Urothelium cell line (cell line): ENCODE results near the gene FAM83G.
A peak's percentile ranks its signal among the peaks of the same experiment; 100 is the strongest.

ENCODE experiments used
- DNase-seq: peaks from one replicate; pipeline ENCODE4 v3.0.0; 2011; ENCODE audit warnings: low spot score, mixed read lengths
- FAIRE-seq: peaks from 2 replicates; lab custom pipeline; 2011; peaks lifted over from hg19 to GRCh38; lab: Jason Lieb, UNC

Gene FAM83G

DNA sequence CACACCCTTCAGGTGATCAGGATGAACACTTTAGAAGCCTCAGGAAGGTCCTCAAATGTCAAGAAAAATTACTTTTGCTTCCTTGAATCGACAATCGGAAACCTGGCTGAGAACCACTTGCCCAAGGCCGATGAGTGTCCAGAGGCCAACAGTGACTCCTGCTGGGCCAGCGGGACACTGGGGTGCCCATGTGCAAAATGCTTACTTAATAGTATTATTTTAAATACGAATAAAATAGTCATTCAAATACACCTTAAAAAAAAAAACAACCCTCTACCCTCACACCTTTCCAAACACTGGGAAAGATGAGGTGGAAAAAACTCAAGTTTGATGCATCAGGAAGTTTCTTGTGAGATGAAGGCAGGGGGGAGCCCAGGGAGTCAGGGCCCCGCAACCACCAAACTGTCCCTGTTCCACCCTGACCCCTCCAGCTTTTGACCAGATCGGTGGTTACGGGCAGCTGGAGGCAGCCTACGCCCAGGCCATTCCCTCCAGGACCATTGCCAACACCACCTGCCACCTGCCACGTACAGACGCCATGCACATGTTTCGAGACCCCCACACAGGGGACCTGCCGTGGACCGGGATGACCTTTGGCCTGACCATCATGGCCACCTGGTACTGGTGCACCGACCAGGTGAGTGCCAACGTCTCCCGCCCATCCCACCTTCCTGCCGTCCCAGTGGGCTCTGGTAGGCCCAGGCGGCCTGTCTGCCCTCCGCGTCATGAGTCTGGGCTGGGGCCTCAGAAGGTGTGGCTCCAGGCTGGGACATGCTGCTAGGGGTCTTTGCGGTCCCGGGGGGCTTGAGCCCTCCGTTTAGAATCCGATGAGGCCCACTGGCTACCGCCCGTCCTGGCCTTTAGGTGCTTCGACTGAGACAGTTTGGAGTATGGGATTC lies 33.7 kb downstream of the FAM83G start:
- no peak for FAIRE-seq
- no peak for DNase-seq

DNA sequence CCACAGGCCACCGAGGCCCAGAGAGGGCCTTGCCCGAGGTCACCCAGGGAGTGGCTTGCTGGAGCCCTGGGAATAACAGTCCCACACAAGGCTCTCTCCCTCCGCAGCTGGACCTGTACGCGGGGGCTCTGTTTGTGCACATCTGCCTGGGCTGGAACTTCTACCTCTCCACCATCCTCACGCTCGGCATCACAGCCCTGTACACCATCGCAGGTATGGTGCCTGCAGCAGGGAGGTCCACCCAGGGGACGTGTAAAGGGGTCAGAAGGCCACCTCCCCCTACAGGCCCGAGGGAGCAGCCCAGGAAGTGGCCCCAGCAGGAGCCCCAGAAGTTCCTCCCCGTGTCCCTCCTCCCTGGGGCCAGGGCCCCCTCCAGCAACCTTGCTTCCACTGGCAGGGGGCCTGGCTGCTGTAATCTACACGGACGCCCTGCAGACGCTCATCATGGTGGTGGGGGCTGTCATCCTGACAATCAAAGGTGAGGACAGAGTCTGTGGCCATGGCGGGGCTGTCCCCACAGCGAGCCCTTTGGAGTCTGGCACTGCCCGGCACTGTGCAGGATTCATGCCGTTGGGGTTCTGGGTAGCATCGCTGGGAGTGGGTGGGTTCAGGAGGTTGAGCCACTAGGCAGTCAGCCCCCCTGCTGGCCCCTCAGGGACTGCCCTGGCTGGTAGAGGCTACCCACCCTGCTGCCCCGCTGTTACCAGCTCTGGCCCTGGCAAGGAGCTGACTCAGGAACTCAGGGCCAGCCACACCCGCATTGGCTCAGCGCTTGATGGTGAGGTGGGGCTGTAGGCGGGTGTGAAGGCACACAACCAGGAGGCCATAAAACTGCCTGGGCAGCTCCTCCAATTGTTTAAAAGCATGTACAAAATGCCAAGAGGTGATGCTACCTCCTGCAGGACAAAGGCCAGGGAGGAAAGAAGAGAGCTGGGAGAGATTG lies 35.3 kb downstream of the FAM83G start:
- FAIRE-seq (no peak), DNase-seq (no peak)

DNA sequence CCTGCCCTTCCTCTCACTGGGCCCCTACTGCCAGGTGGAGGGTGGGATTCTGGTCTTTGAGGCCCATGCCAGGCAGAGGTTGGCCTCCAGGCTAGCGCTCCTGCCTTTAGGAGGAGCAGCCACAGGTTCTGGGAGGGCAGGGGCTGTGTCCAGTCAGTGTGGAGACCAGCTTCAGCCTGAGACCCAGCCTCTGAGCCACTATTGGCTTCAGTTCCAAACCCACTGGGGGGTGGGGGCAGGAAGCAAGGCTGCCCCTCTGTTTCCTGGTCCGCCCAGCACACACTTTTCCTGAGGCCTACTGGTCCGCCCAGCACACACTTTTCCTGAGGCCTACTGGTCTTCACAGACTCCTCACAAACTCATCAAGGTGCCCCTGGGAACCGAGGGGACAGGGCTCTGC lies 36.2 kb downstream of the FAM83G start:
- DNase-seq (no peak), FAIRE-seq (no peak)

DNA sequence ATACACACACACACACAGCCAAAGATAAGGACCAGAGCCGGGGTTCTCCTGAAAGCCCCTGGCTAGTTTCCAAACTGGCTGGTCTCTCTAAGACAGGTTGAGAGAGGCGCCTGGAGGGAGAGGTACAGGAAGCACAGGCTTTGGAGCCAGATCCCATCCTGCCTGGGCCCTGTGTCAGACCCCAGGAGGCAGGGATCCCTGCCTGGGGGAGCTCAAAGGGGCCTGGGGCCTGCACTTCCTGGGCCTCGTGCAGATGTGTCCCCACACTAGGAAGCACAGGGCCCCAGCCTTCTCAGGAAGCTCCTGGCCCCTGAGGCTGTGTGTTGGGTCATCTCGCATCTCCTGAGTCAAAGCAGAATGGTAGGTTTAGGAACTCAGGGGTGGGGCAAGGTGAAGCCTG lies 36.6 kb downstream of the FAM83G start:
- FAIRE-seq, result no peak
- no peak for DNase-seq

DNA sequence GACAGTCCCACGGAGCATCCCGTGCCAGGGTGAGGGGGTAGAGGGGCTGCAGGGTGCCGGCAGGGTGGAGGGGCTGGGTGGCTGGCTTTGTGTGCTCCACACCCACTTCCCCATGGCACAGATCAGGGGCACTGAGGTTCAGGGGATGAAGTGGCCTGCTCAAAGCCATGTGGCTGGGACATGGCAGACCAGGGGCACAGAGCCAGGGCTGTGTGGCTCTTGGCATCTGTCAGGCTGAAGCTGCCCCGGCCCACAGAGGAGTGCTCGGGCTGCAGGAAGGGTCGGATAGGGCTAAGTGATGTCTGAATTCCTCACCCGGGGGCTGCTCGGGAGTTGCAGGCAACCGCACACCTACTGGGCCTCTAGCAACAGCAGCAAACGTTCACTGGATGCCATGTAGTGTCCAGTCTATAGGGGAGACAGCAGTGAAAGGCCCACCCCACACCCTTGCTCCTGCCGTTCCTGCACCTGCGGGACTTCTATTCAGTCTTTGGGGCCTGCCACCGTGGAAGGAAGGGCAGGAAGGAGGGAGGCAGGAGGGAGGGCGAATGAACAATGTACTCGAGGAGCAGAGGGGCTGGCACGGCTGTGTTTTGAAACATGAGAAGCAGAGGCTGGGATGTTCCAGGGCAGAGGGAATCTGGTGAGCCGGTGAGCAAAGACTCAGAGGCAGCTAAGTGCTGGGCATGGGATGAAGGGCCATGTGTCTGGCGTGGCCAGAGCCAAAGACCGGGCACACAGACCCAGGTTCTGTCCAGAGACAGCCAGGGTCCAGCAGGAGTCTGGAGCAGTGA lies 37.5 kb downstream of the FAM83G start:
- FAIRE-seq (no peak), DNase-seq (no peak)

DNA sequence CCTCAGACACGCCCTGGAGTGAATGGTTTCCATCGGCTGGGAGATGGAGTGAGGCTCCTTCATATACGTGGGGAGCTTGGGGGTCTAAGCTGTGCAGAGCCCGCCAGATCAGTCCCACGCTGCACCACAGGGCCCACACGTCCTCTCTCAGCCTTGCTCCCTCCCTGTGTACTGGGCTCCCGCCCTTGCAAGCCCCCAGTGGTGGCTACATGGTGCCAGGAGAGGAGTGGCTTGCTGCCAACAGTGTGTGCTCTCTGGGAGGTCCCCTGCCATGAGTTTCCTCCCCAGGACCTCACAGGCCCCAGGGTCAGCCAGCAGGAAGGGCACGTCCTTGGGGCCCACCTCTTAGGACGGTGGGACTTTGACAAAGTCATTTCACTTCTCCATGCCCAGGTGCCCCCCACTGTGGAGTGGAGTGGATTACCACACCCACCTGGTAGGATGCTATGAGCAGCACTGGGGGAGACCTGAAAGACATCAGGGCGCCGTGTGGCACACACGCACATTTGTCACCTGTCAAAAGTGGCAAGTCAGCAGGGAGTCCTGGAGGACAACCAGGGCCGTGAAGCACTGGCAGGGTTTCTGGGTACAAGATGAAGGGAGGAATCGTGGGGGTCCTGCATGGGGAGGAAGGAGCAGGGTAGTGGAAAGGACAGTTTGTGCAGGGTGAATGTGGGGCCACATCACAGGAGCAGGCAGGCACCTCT lies 38.9 kb downstream of the FAM83G start:
- FAIRE-seq, result no peak
- DNase-seq, result no peak

DNA sequence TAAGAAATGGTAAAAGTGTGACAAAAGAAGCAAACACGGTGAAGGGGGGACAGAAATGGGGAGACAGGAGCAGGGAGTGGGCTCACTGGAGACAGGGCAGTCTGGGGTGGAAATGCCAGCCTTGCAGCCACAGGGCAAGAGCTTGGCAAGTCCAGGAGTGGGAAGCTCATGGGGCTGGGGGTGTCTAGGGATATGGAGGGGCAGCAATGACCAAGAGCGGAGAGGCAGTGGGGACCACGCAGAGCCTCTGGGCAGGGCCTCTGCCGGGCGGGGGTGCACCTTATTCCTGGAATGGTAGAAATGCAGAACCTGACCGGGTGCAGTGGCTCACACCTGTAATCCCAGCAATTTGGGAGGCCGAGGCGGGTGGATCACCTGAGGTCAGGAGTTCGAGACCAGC lies 40.0 kb downstream of the FAM83G start:
- no peak for DNase-seq
- FAIRE-seq, result no peak

DNA sequence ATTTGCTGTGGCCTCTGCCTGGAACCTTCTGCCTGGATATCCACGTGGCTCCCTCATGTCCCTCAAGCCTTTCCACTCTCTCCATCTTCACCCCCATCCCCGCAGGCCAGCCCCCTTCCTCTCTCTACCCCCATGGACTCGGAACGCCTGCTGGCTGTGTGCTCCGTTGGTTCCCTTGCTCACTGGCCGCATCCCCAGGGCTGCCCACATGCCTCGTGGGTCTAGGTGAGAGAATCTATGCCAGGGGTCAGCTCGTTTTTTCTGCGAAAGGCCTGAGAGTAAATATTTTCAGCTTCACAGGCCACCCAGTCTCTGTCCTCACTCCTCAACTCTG lies 40.6 kb downstream of the FAM83G start:
- DNase-seq (no peak), FAIRE-seq (no peak)

DNA sequence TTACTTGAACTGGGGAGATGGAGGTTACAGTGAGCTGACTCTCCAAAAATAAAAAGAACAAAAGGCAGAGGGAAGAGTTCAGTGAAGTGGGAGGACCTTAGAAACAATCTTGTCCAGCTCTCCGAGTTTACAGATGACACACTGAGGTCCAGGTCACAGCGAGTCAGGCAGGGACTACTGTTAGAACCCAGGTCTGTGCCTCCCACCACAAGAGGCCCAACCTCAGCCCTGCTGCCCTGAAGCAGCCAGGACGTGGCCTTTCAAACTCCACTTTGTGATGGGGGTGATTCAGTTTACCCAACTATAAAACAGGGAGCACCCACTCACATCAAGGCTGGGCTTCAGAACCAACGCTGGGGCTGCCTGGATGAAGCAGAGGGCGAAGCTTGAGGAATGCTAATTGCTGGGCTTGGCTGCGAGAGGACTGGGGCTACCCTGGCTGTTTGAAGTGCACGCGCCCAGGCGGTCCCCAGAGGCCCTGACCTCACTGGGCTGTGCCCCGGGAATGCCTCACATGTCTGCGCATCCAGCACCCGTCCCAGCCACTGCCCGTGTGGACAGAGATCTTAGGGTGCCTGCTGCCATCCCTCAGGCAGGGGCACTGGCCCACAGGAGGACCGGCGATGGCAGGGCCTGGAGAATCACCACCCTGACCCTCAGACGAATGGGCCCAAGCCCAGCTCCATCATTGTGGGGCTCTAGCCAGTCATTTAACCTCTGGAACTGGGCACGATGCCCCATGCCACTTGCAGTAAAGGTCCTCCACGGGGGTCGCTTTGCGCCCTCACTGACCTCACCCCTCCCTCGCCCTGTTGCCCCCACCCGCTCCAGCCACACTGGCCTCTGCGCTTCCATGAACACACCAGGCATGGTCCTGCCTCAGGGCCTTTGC lies 41.2 kb downstream of the FAM83G start:
- DNase-seq, result no peak
- FAIRE-seq, result no peak

DNA sequence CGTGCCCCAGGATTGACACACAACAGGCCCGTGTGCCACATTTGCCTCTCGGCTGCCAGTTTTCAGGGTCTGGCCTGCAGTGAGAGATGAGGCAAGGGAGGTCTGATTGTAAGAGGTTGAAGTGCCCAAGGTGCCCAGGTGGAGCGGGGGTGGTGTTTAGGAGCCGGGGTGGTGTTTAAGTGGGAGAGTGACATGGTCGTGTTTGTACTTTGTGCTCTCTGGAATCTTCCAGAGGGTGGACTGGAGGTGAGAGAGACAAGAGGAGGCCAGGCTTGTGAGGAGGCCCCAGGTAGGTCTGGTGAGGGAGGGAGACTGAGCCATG lies 42.1 kb downstream of the FAM83G start:
- FAIRE-seq (no peak), DNase-seq (no peak)

DNA sequence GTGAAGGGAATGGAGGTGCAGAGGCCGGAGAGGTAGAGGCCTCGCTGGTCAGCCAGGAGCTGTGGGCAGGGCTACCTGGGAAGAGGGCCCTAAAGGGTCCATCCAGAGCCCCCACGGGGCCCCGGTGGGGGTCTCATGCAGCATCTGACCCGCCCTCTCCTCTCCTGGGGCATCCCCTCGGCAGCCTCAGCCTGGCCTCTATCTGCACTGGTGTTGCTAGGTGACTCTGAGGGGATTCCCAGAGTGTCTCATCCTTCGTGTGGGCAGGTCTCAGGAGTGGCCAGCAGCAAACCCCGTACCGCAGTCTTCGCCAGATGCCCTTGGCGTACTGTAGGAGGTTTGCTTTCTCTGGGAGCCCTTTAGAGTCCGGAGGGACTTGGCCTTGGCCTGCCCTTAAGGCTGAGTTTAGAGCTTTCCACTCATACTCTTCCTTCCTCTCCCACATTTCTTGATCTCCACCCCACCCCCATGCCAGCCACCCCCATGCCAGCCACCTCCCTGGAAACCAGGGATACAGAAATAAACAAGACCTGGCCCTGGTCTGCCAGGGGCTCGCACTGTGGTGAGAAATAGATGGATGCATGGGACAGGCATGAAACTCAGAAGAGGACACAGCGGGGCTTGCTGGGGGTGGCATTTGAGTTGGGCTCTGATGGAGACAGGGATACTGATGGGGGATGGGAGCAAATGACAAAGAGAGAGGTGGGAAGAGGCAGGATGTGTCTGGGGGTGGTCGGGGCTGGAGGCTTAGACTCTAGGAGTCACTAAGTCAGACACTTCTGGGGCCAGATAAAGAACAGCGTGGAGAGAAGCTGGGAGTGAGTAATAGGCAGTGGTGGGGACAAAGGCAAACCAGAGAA lies 42.7 kb downstream of the FAM83G start:
- no peak for FAIRE-seq
- DNase-seq, result no peak

DNA sequence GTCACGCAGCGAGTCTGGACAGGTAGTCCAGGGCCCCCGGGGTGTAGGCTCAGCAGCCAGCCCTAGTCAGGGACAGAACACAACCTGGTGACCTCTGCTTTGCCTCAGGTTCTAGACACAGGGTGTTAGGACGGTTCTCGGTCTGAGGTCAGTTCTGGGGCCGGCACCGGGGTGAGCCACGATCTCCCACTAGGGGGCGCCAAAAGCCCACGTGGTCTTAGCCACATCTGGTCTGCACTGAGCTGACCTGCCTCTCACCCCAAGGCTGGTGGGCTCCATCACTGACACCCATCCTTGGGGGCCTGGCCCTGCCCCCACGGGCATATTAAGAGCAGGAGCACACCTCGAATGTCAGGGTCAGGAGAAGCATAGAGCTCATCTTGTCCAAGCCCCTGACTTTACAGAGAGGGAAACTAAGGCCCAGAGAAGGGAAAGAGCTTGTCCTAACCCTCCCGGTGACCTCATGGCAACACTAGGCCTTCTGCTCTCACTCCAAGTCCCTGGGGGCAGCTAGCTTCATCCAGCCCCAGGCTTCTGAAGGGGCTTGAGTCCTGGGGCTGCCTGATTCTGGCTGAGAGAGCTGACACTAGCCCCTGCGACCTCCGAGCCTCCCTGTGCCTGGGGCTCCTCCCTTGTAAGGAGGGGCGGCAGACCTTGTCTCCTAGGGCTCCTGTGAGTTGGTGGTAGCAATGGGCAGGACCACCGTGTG lies 43.6 kb downstream of the FAM83G start:
- FAIRE-seq, result no peak
- DNase-seq, result peak; percentile 84

DNA sequence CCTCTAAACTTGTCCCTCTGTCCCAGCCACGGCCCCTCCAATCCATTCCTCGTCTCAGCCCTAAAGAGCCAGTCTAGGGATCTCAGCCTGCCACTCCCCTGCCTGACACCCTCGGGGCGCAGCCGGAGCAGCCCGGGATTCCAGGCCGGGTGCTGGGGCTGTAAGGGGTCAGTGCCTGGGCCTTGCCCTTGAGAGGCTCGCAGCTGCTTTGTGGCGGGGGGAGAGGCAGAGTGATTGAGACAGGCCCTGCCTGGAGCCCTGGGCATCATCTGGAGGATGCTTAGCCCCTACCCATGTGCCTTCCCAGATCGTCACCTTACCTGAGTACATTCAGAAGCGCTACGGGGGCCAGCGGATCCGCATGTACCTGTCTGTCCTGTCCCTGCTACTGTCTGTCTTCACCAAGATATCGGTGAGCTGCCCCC lies 44.3 kb downstream of the FAM83G start:
- no peak for DNase-seq
- FAIRE-seq, result no peak

DNA sequence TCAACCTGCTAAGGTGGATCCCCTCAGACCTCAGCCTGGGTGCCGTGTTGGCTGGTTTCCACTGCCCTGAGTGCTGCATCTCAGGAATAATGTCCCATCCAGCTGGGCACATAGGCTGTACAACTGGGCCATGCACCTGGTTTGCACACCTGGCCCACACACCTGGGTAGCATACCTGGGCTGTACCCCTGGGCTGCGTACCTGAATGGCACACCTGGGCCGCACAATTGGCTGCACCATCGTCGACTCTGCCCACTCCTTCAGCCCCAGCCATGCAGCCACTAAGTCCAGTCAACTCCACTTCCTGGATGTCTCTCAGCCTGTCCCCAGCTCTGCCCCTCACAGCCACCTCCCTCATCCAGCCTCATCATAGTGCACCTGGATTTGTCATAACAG lies 44.7 kb downstream of the FAM83G start:
- DNase-seq, result no peak
- no peak for FAIRE-seq

DNA sequence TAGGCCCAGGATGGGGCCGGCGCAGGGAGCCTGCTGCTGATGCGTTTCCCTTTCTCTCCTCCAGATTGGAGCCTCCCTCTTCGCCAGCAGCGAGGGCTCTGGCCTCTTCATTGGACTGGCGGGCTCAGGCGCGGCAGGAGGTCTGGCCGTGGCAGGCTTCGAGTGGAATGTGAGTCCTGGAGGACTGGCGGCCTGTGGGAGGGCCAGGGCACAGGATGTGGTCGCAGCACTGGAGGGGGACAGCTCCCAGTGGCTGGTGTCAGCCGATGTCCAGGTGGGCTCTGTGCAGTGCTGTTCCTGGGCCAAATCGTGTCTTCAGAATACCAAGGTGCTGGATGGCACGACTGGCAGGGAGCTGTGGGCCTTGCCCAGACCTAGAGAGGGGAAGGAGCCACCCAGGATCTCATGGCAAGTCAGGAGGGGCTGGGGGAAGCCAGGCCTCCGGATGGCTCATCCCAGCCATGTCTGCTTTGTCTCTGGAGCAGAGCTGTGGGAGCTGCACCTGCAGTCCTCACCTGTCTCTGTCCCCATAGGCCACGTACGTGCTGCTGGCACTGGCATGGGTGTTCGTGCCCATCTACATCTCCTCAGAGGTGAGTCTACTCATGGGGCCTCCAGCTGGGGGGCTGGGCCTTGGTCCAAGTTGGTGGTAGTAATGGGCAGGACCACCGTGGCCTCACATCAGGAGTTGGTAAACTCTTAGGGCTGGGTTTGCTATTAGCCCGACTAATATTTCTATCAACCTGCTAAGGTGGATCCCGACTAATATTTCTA lies 45.3 kb downstream of the FAM83G start:
- no peak for FAIRE-seq
- DNase-seq, result no peak

DNA sequence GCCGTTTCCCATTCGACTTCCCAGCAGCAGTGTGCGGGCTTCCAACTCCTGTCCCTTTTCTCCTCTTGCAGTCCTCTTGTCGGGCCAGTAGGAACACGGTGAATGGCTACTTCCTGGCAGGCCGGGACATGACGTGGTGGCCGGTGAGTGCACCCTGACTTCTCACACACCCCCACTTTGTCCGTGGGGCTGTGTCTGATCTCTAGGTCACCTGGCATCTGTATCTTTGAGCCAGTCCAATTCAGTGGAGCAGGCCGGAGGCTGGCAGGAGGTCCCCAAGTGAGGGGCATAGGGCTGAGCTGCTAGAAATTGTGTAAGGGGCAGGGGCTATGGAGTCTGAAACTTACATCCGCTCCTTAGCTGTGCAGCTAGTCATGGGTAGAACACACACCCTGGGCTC lies 46.0 kb downstream of the FAM83G start:
- no peak for DNase-seq
- no peak for FAIRE-seq

DNA sequence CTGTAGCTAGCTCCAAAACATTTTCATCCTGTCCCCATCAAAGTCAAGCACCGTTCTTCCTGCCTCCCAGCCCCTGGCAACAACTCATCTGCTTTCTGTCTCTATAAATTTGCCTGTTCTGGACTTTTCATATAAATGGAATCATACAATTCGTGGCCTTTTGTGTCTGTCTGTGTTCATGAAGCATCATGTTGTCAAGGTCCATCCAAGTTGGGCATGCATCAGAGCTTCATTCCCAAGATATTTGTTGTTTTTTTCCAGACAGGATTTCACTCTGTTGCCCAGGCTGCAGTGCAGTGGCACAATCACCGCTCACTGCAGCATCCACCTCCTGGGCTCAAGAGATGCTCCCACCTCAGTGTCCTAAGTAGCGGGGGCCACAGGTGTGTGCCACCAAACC lies 46.7 kb downstream of the FAM83G start:
- no peak for FAIRE-seq
- no peak for DNase-seq
